ENCODE measurements around the gene ACMSD. TPM values are rescaled to one million over a fixed set of nuclear protein-coding genes. Genes with fewer than 3 reads are reported as not detected.

The ACMSD gene
- total and polyA plus RNA-seq, 10 of the 15 experiments (the other 5 are each of a cell fraction or from before 2014, with no cell fraction given), result 0.08 TPM; not detected in 9

- TF ChIP-seq EZH2 (IDR thresholded peaks at IDR 0.05; ENCODE audit: borderline replicate concordance, control insufficient read depth, low read depth, low read length) (no peak), ATF3 (IDR thresholded peaks at IDR 0.05; ENCODE audit: borderline replicate concordance, extremely low read depth, low read depth, low read length) (no peak), MXI1 (IDR thresholded peaks at IDR 0.05; ENCODE audit: low read depth, low read length) (no peak), POU2F2 (IDR thresholded peaks at IDR 0.05; ENCODE audit: borderline replicate concordance, low read depth, low read length) (peak; percentile 69; the same call in 1 of the 3 replicates), RB1 (IDR thresholded peaks at IDR 0.05; ENCODE audit: borderline replicate concordance) (no peak)
- TF ChIP-seq, protein P1, sequence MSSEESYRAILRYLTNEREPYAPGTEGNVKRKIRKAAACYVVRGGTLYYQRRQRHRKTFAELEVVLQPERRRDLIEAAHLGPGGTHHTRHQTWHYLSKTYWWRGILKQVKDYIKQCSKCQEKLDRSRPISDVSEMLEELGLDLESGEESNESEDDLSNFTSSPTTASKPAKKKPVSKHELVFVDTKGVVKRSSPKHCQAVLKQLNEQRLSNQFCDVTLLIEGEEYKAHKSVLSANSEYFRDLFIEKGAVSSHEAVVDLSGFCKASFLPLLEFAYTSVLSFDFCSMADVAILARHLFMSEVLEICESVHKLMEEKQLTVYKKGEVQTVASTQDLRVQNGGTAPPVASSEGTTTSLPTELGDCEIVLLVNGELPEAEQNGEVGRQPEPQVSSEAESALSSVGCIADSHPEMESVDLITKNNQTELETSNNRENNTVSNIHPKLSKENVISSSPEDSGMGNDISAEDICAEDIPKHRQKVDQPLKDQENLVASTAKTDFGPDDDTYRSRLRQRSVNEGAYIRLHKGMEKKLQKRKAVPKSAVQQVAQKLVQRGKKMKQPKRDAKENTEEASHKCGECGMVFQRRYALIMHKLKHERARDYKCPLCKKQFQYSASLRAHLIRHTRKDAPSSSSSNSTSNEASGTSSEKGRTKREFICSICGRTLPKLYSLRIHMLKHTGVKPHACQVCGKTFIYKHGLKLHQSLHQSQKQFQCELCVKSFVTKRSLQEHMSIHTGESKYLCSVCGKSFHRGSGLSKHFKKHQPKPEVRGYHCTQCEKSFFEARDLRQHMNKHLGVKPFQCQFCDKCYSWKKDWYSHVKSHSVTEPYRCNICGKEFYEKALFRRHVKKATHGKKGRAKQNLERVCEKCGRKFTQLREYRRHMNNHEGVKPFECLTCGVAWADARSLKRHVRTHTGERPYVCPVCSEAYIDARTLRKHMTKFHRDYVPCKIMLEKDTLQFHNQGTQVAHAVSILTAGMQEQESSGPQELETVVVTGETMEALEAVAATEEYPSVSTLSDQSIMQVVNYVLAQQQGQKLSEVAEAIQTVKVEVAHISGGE (CRISPR knock-in tag; IDR thresholded peaks at IDR 0.05), result no peak
Observed at GRCh38 chr2:134943540-134943939, 105.1 kb downstream of the ACMSD start (continued).

DNA sequence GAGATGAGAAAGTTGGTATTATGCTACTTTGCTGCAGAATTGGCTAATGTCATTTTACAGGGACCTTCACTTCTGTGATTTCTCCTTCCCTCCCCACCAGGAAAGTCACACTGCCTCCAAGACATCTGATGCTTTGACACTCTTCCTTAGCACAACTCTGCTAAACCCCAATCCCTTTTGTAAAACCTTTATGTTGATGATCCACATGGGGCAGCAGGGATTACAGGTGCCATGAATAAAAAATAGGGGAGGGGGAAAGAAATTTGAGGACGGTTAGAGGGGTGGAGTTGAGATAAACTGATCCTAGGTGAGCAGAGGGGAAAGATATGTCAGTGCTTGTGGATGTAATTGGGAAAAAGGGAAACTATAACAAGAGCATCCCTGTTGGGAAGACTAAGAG is 106.6 kb downstream of the ACMSD start:
- ChIA-PET RAD21 (ENCODE audit: unreplicated experiment) (no interaction called here), POLR2A (no interaction called here), CTCF (no interaction called here), SMC1A (ENCODE audit: uncharacterized antibody, unreplicated experiment) (interaction anchor here (1.0 to 1.5 kb wide), 2 partner anchors 28 to 44 kb away, joined by 4 to 5 read pairs; no protein-coding TSS in a partner anchor)
- intact Hi-C loops (cut with micrococcal nuclease; ENCODE audit: unreplicated experiment), result no loop called here
- no peak overlapping the region for H2AFZ ChIP-seq (ENCODE audit: control insufficient read depth, low read depth, low read length)
- no peak overlapping the region for H3K4me3 ChIP-seq
- no peak overlapping the region for H3K4me2 ChIP-seq (ENCODE audit: control insufficient read depth, insufficient read depth)
- no peaks in the 10 kb centered on the region for H4K20me1 ChIP-seq (ENCODE audit: control insufficient read depth, insufficient read depth)
- no peaks in the 10 kb centered on the region for H3K9me3 ChIP-seq (replicated peaks; ENCODE audit: control insufficient read depth, insufficient read depth, low read length)
- no peak for ATAC-seq
- no peak for DNase-seq (ENCODE audit: low read depth, low spot score)
- H3K9ac ChIP-seq (ENCODE audit: control insufficient read depth, insufficient read depth, low read length), result no peak overlapping the region
- no peaks in the 10 kb centered on the region for H3K27me3 ChIP-seq (replicated peaks in 1 of 2; ENCODE audit: control insufficient read depth in 2 of 2, insufficient read depth in 2 of 2, low read length in 1 of 2)
- peaks cover 13 to 32% of the 10 kb centered on the region in 2 experiments for H3K36me3 ChIP-seq (ENCODE audit: control insufficient read depth in 2 of 2, insufficient read depth in 2 of 2, low read length in 1 of 2)
- H3K4me1 ChIP-seq (ENCODE audit: control insufficient read depth, insufficient read depth, low read length), result peaks cover 14% of the 10 kb centered on the region
- H3K79me2 ChIP-seq (ENCODE audit: control insufficient read depth, insufficient read depth, low read length), result peaks cover 1% of the 10 kb centered on the region
- BruUV-seq (replicated peaks), result no TSS peak
- no peak for FAIRE-seq
- H3K27ac ChIP-seq (ENCODE audit: control insufficient read depth, insufficient read depth), result no peak overlapping the region
- 69% methylated on average over 1 of the region's 1 CpG for WGBS (ENCODE audit: insufficient coverage, insufficient replicate concordance, low lambda C conversion rate, missing lambda C conversion rate)
- in situ Hi-C loops (cut with MboI), result no loop called here
- TF ChIP-seq NKRF (conservative IDR thresholded peaks at IDR 0.05) (no peak), DPF2 (IDR thresholded peaks at IDR 0.05) (no peak), NR2C2 (IDR thresholded peaks at IDR 0.05; ENCODE audit: borderline replicate concordance, control insufficient read depth, insufficient read length, low read depth) (no peak), ZNF217 (IDR thresholded peaks at IDR 0.05) (no peak), EZH2 (IDR thresholded peaks at IDR 0.05; ENCODE audit: borderline replicate concordance, control insufficient read depth, low read depth, low read length) (no peak), SMAD5 (IDR thresholded peaks at IDR 0.05; ENCODE audit: low read depth) (no peak), YBX1 (IDR thresholded peaks at IDR 0.05) (no peak)
- TF ChIP-seq, protein P2, sequence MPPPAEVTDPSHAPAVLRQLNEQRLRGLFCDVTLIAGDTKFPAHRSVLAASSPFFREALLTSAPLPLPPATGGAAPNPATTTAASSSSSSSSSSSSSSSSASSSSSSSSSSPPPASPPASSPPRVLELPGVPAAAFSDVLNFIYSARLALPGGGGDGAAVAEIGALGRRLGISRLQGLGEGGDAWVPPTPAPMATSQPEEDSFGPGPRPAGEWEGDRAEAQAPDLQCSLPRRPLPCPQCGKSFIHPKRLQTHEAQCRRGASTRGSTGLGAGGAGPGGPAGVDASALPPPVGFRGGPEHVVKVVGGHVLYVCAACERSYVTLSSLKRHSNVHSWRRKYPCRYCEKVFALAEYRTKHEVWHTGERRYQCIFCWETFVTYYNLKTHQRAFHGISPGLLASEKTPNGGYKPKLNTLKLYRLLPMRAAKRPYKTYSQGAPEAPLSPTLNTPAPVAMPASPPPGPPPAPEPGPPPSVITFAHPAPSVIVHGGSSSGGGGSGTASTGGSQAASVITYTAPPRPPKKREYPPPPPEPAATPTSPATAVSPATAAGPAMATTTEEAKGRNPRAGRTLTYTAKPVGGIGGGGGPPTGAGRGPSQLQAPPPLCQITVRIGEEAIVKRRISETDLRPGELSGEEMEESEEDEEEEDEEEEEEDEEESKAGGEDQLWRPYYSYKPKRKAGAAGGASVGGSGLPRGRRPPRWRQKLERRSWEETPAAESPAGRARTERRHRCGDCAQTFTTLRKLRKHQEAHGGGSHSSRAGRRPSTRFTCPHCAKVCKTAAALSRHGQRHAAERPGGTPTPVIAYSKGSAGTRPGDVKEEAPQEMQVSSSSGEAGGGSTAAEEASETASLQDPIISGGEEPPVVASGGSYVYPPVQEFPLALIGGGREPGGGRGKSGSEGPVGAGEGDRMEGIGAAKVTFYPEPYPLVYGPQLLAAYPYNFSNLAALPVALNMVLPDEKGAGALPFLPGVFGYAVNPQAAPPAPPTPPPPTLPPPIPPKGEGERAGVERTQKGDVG (CRISPR knock-in tag; IDR thresholded peaks at IDR 0.05), result no peak

Measured in GM12878 (cell line).